ENCODE data around the gene PLA2G6. TPM values are rescaled to one million over a fixed set of nuclear protein-coding genes. Genes with fewer than 3 reads are reported as not detected.

Gene PLA2G6
- total and polyA plus RNA-seq, 9 of the 15 experiments (the other 6 are each of a cell fraction or from before 2014, with no cell fraction given) = 0.11 to 12.2 (median 9.7) TPM

- TF ChIP-seq BRD9 (IDR thresholded peaks at IDR 0.05; ENCODE audit: low read depth, partially characterized antibody) = no peak
- peak in 2 of 3 experiments; percentile 44 to 62; a peak in 4 of 6 replicates for TF ChIP-seq CTCF (IDR thresholded peaks at IDR 0.05 in 2 of 3, conservative IDR thresholded peaks at IDR 0.05 in 1 of 3; ENCODE audit: insufficient read depth in 2 of 3, low read depth in 1 of 3, low read length in 3 of 3)
- no peak for TF ChIP-seq FOXM1 (IDR thresholded peaks at IDR 0.05; ENCODE audit: low read depth)
- TF ChIP-seq FOXM1 (CRISPR knock-in tag; IDR thresholded peaks at IDR 0.05; ENCODE audit: low read depth) = peak; percentile 52; the same call in 1 of the 2 replicates
- TF ChIP-seq CBFA2T2 (conservative IDR thresholded peaks at IDR 0.05) = no peak
- TF ChIP-seq PCBP2 (IDR thresholded peaks at IDR 0.05; ENCODE audit: low read depth, low read length, poor library complexity, severe bottlenecking) = no peak
- TF ChIP-seq ZBTB33 (CRISPR knock-in tag; IDR thresholded peaks at IDR 0.05) = peak; percentile 64; the same call in 1 of the 2 replicates
- TF ChIP-seq PTBP1 (IDR thresholded peaks at IDR 0.05; ENCODE audit: low read depth, low read length) = no peak
- TF ChIP-seq NBN (IDR thresholded peaks at IDR 0.05; ENCODE audit: low read depth) = no peak
- peak; percentile 75 for TF ChIP-seq HNRNPLL (IDR thresholded peaks at IDR 0.05; ENCODE audit: low read depth, low read length, poor library complexity, severe bottlenecking)
- 0 out of 2 replicates have a peak, but pooled peaks have one; percentile 19 for TF ChIP-seq DMBX1 (CRISPR knock-in tag; IDR thresholded peaks at IDR 0.05; ENCODE audit: borderline replicate concordance)
- TF ChIP-seq ZNF407 (IDR thresholded peaks at IDR 0.05; ENCODE audit: low read depth) = no peak
- TF ChIP-seq PHB (CRISPR knock-in tag; IDR thresholded peaks at IDR 0.05) = no peak
- no peak for TF ChIP-seq POLR2B (IDR thresholded peaks at IDR 0.05; ENCODE audit: low read depth, partially characterized antibody)
- no peak; the same call in 1 of the 2 replicates for TF ChIP-seq SPI1 (IDR thresholded peaks at IDR 0.05; ENCODE audit: borderline replicate concordance, low read depth, low read length)
Observed at GRCh38 chr22:38214302-38215056, 32.8 kb upstream of the PLA2G6 start (continued).

Measured in K562 (cell line).